Measurements from ENCODE around the gene OAS3.
"Not testable (repeated sequence)": the region's sequence is repeated elsewhere in the genome, so short reads cannot be mapped to it uniquely, and the experiment has no call there.

OAS3 gene, protein sequence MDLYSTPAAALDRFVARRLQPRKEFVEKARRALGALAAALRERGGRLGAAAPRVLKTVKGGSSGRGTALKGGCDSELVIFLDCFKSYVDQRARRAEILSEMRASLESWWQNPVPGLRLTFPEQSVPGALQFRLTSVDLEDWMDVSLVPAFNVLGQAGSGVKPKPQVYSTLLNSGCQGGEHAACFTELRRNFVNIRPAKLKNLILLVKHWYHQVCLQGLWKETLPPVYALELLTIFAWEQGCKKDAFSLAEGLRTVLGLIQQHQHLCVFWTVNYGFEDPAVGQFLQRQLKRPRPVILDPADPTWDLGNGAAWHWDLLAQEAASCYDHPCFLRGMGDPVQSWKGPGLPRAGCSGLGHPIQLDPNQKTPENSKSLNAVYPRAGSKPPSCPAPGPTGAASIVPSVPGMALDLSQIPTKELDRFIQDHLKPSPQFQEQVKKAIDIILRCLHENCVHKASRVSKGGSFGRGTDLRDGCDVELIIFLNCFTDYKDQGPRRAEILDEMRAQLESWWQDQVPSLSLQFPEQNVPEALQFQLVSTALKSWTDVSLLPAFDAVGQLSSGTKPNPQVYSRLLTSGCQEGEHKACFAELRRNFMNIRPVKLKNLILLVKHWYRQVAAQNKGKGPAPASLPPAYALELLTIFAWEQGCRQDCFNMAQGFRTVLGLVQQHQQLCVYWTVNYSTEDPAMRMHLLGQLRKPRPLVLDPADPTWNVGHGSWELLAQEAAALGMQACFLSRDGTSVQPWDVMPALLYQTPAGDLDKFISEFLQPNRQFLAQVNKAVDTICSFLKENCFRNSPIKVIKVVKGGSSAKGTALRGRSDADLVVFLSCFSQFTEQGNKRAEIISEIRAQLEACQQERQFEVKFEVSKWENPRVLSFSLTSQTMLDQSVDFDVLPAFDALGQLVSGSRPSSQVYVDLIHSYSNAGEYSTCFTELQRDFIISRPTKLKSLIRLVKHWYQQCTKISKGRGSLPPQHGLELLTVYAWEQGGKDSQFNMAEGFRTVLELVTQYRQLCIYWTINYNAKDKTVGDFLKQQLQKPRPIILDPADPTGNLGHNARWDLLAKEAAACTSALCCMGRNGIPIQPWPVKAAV

DNA sequence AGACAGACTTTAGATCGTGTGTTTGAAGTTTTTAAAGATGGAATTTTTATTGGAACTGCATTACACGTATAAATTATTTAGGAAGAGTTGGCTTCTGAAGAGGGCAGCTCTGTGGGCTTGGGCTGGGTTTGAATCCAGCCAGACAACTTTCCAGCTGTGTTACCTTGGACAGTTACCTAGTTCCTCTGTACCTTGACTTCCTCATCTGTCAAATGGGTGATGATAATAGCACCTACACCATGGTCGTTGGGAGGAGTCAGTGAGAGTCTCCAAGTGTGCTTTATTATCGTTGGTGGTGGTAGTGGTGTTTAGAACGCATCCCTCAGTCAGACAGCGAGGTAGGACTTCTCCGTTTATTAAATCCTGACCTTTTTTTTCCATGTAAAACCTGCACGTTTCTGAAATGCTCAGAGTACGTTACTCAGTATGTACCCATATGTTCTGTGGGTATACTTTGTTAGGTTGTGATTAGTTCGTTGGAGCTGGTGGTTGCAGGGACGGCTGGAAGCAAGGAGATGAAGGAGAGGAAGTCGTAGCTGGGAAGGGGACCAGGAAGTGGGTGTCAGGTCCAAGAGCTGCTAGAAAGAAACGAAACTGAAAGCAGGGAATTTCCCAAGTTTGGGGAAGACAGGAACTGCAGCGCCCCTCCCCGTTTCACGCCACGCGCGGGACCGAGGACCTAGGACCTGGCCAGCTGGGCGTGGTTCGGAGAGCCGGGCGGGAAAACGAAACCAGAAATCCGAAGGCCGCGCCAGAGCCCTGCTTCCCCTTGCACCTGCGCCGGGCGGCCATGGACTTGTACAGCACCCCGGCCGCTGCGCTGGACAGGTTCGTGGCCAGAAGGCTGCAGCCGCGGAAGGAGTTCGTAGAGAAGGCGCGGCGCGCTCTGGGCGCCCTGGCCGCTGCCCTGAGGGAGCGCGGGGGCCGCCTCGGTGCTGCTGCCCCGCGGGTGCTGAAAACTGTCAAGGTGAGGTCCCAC lies at the start of gene OAS3:
TSS of gene OAS3 (plus strand) at position 734 of the 979 bp plus-strand sequence. CDS start at position 791, 57 bp downstream.
- peak; percentile 62 for DNase-seq (ENCODE audit: low spot score)

DNA sequence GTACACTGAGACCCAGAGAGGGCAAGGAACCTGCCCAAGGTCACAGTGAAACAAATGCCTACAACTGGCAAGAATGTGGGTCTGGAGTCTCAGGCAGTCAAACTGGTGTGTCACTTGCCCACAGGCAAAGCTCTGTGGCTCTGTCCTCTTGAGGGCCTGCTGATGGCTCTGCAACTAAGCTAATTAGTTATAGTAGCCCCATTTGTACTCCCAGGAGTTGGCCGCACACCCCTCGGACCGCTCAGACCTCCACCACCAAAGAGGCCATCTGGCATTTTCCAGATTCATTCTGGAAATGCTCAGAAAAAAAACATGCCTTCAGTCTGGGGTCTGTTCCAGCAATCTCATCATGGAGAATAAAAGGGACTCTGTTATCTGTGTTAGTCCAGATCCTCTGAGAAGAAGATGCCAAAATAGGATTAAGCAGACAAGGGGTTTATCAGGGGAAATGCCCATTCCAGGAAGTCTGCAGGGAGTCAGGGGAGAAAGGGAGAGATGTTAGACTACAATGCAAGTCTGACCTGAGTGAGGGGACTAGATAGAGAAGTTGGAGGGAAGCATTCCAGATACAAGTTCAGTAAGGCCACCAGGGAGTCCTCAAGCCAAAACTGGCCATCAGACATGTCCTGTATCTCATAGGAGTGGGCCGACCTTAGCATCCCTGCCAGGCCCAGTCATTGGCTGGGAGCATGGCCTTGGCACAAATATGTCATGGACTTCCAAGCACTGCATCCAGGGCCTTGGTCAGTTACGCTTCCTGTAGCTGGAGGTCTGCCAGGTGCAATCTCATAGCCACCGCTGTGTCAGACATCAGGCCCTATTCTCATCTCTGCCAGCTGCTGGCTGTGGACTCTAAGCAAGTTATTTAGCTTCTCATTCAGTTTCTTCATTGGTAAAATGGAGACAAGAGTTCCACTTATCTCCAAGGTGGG lies 46.9 kb upstream of the OAS3 start:
- no peak for DNase-seq (ENCODE audit: low spot score)

DNA sequence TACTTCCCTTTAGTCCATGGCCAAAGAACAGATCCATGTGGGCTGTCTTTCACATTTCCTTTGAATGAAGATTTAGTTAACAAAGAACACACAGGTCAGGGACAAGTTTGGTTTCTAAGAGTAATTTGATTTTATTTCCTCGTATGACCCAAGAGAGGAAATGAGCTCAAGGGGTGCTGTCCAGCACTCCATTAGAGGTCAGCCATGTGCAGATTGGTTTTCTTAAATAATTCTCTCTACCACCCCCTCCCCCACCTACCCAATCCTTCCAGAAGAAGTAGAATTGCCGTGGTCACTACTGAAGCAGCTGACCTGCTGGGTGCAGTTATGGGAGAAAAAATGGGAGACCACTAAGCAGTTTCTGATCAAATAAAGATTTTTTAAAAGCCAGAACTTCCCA lies 45.4 kb upstream of the OAS3 start:
- no peak for DNase-seq (ENCODE audit: low spot score)

DNA sequence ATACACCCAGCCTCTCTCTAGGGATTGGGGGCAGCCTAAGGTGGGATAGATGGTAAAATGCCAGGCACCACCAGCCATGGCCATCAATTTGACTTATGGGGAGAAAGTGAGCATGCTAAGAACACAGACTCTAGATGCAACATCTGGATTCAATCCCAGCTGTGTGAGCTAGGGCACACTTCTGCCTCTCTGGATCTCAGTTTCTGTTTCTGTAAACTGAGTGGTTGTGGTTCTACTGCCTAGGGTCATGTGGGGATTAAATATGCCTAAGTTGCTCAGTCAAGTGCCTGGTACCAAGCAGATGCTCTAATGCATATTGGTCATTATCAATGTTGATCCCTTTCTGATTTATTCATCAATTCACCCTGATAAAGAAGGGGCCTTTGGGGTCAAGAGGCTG lies 44.1 kb upstream of the OAS3 start:
- DNase-seq (ENCODE audit: low spot score) = no peak

DNA sequence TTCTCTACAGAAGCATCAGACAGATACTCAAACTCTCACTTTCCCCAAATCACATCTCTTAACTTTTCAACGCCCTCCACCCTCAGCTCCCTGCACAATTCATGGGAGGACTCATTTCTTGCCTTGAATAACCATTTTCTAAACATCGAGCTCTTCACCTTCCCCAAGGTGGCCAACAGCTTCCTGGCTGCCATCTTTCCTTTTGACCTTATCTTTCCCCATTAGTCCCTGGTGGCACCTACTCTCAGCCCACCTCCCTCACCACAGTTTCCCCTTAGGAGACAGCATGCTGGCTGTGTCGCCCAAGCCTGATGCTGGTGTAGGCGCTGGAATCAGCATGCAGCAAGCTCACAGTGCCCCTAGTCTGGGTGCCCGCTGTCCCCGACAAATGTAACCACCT lies 39.9 kb upstream of the OAS3 start:
- DNase-seq (ENCODE audit: low spot score) = peak; percentile 33

DNA sequence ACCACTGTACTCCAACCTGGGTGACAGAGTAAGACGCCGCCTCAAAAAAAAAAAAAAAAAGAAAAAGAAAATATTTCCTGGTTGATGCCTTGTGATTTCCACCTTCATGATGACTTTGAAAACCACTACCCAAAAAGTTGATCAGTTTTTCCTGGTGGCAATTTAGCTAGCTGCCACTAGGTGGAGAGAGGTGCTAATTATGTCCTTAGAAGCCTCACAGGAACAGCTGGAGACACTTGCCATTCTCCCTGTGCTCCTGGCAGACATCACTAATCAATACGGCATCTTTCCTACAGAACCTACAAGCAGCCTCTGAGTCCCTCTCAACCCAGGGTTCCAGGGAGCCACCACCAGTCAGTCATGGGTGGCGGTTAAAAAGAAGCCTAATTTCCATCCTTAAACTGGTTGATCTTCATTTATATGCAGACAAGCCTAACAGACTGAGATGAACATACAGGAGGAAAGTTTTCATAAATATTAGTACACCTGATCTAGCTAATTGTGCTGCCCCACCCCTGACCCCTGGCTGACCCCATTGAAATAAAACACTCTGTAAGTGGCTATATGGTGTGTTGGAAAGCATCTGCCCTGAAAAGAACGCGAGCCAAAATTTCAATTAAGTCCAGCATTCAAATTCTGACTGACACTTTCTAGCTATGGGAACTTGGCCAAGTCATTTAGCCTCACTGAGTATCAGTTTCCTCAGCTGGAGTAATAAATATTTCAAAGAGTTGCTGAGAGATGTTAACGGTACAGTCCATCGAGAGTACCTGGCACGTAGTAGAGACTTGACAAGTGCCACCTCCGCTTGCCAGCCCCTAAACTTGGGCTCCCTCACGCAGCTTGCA lies 37.8 kb upstream of the OAS3 start:
- peak; percentile 50 for DNase-seq (ENCODE audit: low spot score)

DNA sequence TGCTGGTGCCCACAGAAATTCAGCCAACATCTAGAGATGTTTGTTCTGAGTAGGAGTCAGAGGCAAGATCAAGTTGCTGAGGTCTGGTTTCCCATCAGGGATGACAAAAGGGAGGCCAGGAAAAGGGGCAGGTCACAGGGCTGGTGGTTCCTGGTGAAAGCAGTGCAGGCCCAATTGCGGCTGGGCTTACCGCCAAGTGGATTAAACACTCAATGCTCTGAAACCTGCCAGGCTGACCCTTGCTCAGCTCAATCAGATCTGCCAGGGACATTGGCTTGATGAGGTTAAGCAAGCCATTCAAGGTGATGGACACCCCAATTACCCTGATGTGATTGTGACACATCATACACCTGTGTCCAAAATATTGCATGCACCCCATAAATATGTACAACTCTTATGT lies 37.0 kb upstream of the OAS3 start:
- peak; percentile 27 for DNase-seq (ENCODE audit: low spot score)

DNA sequence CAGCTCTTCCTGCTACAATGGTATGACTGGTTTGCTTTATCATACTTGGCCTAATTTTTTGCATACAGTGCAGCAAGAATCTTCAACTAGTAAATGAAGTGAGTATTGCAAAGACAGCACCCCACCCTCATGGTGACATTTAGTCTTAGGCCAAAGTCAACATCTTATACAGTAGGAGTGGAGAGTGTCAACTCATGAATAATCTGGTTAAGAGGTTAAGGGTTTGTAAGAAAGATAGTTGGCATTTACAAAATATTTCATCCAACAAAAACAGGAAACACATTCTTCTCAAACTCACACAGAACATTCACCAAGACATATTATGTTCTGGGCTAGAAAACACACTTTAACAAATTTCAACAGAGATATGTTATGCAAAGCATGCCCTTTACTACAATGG lies 33.7 kb upstream of the OAS3 start:
- no peak for DNase-seq (ENCODE audit: low spot score)

DNA sequence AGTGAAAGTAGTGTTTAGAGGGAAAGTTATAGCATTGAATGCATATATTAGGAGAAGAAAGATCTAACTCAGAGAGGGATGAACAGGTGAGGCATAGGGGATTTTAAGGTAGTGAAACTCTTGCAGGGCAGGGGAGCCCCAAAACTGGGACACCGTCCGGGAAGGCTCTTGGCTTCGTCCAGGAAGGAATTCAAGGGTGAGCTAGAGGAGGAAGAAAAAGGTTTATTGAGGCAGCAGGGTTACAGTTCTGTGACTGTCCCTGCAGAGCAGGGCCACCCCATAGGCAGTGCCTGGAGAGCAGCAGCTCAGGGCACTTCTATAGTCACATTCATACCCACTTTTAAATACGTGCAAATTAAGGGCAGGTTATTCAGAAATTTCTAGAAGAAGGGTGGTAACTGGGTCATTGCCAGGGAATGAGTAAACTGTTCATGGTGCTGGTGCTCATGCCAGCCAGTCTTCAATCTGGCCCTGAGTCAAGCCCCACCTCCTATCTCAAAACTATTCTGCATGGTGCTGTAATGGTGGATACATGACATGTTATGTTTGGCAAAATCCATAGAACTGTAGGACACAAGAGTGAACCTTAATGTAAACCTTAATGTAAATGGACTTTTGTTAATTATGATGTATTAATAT lies 32.7 kb upstream of the OAS3 start:
- no peak for DNase-seq (ENCODE audit: low spot score)

DNA sequence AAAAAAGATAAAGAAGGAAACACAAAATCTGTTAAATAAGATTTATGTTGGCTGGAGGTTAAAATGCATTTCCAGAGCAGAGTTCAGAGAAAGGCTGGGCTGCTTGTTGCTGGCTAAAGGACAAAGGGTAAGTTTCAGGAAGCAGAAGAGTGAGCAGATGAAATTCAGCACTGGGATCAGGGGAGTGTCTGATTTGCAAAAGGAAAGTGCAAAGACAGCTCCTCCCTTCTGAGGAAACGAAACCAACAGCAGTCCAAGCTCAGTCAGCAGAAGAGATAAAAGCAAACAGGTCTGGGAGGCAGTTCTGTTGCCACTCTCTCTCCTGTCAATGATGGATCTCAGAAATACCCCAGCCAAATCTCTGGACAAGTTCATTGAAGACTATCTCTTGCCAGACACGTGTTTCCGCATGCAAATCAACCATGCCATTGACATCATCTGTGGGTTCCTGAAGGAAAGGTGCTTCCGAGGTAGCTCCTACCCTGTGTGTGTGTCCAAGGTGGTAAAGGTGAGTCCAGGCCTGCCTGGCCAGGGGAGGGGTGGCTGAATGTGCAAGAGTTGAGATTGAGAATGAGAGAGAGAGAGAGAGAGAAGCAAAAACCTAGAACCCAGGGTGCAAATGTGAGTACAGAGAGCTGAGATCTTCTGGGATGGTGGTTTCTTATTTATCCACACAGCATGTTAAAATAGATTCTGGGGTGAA lies 31.4 kb upstream of the OAS3 start, which contains the start of gene OAS1:
TSS of gene OAS1 (plus strand) at position 251 of the 703 bp plus-strand sequence. CDS start at position 329, 78 bp downstream.
- DNase-seq (ENCODE audit: low spot score) = peak; percentile 39

DNA sequence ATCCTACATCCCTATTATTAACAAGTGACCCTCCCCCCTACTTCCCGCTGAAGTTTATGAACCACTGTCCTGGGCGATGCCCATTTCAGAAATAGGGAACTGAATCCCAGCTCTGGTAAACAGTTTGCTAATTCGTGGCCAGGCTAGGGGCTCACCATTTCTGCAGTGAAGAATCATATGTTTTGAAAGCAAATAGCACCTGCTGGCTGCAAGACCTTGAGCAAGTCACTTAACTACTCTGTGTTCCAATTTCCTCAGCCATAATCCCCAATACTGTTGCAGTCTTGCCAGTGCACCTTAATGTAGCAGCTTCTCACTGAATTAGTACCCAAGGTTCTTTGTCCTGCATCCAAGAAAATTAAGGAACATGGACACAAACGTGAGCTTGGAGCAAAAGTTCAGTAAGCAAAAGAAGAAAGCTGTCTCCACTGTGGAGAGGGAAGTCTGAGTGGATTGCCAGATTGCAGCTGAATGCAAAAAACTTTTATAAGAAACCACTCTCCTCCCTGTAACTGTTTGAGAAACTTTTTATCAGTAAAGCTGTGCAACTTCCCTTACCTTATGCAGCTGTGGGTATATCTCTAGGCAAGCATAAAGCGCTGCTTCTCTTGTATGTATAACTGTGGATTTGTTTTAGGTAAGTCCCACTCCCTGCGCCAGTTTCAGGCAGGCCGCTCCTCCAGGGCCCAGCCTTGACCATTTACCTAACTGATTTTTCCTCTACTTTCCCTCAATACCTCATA lies 30.7 kb upstream of the OAS3 start:
- DNase-seq (ENCODE audit: low spot score) = peak; percentile 39

DNA sequence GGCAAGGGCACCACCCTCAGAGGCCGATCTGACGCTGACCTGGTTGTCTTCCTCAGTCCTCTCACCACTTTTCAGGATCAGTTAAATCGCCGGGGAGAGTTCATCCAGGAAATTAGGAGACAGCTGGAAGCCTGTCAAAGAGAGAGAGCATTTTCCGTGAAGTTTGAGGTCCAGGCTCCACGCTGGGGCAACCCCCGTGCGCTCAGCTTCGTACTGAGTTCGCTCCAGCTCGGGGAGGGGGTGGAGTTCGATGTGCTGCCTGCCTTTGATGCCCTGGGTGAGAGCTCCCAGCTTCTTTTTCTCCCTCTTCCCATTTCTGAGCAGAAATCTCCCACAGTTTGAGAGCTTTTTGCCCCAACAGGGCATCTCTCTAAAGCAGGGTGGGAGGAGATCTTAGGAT lies 29.7 kb upstream of the OAS3 start:
- DNase-seq (ENCODE audit: low spot score) = peak; percentile 39

DNA sequence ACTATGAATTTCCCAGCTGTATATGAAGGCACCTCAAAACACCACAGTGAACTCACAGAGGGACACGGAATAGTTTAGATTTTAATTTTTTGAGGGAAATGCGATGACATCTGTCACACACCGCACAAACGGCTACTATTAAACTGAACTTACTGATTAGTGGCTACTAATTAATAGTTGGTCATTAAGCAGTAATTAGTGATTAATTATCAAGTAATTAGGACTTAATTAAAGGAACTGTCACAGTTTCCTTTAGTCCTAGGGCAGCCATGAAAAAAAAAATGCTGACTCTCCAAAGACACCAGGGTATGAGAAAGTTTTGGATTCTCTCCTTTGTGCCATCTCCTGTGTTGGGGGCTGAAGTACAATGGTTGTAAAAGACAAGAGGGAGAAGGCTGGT lies 28.6 kb upstream of the OAS3 start:
- no peak for DNase-seq (ENCODE audit: low spot score)

DNA sequence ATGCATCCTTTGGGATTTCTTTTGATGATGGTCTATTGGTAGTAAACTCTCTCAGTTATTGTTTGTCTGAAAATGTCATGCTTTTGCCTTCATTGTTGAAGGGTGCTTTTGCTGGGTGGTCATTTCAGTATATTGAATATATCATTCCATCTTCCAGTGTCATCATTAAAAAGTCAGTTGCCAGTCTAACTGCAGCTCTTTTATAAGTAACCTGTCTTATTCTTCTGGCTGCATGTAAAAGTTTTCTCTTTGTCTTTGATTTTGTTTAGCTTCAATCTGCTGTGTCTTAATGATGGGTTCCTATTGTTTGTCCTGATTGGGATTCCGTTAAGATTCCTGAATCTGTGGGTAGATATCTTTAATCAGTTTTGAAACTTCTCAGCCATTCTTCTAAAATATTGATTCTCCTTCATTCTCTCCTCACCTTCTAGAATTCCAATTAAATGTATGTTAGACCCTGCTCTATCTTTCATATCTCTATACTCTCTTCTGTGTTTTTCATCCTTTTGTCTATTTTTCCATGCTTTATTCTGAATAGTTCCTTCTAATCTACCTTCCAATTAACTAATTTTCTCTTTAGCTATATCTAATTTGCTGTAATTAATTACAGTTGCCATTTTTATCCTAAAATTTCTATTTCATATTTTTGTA lies 25.1 kb upstream of the OAS3 start:
- DNase-seq (ENCODE audit: low spot score) = no peak

DNA sequence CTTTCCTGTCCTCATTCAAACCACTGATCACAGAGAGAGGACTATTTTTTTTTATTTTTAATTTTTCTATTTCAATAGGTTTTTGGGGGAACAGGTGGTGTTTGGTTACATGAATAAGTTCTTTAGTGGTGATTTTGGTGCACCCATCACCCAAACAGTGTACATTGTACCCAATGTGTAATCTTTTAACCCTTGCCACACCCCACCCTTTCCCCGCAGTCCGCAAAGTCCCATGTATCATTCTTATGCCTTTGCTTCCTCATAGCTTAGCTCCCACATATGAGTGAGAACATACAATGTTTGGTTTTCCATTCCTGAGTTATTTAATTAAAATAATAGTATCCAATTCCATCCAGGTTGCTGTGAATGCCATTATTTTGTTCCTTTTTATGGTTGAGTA lies 24.4 kb upstream of the OAS3 start:
- DNase-seq (ENCODE audit: low spot score) = not testable (repeated sequence)

DNA sequence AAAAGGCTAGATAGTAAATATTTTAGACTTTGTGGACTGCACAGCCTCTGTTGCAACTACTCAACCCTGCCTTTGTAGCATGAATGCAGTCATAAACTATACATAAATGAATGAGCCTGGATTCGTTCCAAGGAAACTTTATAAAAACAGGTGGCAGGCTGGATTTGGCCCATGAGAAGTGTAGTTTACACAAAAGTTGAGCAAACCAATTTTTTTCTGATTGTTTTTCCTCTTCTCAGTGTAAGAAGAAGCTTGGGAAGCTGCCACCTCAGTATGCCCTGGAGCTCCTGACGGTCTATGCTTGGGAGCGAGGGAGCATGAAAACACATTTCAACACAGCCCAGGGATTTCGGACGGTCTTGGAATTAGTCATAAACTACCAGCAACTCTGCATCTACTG lies 22.0 kb upstream of the OAS3 start:
- DNase-seq (ENCODE audit: low spot score) = no peak

DNA sequence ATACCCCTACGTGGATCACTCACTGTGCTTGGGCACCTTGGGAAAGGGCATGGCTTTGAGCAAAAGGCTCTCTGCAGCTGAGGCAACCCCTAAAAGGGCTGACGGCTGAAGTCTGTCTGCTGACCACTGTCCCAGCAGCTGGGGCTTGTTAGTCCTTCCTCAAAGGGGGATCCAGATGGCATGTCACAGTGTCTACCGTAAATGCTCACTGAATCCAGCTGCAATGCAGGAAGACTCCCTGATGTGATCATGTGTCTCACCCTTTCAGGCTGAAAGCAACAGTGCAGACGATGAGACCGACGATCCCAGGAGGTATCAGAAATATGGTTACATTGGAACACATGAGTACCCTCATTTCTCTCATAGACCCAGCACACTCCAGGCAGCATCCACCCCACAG lies 19.2 kb upstream of the OAS3 start:
- no peak for DNase-seq (ENCODE audit: low spot score)
